Endothelial cell of umbilical vein (primary cell): Measurements from ENCODE around the gene CNFN. TPM values are rescaled to one million over a fixed set of nuclear protein-coding genes. Genes with fewer than 3 reads are reported as not detected.

Experiments used
- BruUV-seq: library from RNA; stranded (reverse); fragments of 400-500 nt; replicated peaks from 2 replicates; lab custom pipeline; 2021; lab: Mats Ljungman, UMichigan
- CTCF ChIA-PET: fragments of 300-600, 350-600 bp; sonication (Branson Sonifier 250); formaldehyde crosslinking; loops from one replicate; lab custom pipeline; 2021; ENCODE audit warnings: antibody characterized with exemption, inconsistent platforms; lab: Charles Lee
- POLR2A ChIA-PET: fragments of 300-600, 350-600 bp; sonication (Branson Sonifier 250); formaldehyde crosslinking; loops from one replicate; lab custom pipeline; 2021; ENCODE audit warnings: antibody characterized with exemption, inconsistent platforms; lab: Charles Lee
- DNase-seq: peaks from one replicate; pipeline ENCODE4 v3.0.0-alpha.2; 2011; ENCODE audit warnings: low read depth, low spot score
- FAIRE-seq: peaks from 2 replicates; lab custom pipeline; 2011; peaks lifted over from hg19 to GRCh38; lab: Jason Lieb, UNC
- H2AFZ ChIP-seq: 2 replicates; pipeline ENCODE4 v1.6.0; 2012; ENCODE audit warnings: low read depth, low read length, control low read depth, inconsistent platforms
- H3K27ac ChIP-seq: 2 replicates; pipeline ENCODE4 v1.5.1; 2011; ENCODE audit warnings: low read depth, mild to moderate bottlenecking, control low read depth, low read length, moderate library complexity; ENCODE audit not compliant: insufficient read depth
- H3K27me3 ChIP-seq, 2 experiments: 2 replicates each; pipeline versions ENCODE4 v1.6.0 to v1.6.1; 2011; ENCODE audit warnings: low read length in 2 of 2, mixed read lengths in 1 of 2; ENCODE audit not compliant: control insufficient read depth in 2 of 2, insufficient read depth in 2 of 2
- H3K36me3 ChIP-seq, 2 experiments: 2 replicates in 1 of 2; 3 replicates in 1 of 2; pipeline ENCODE4 v1.5.1; 2011; ENCODE audit warnings: low read length in 2 of 2, mild to moderate bottlenecking in 1 of 2, moderate library complexity in 1 of 2; ENCODE audit not compliant: control insufficient read depth in 2 of 2, insufficient read depth in 2 of 2; ENCODE audit errors: extremely low read depth in 1 of 2
- H3K4me1 ChIP-seq: 3 replicates; pipeline ENCODE4 v1.5.1; 2011; ENCODE audit warnings: mild to moderate bottlenecking, low read length; ENCODE audit not compliant: control insufficient read depth, insufficient read depth; ENCODE audit errors: extremely low read depth
- H3K4me2 ChIP-seq: 2 replicates; pipeline ENCODE4 v1.6.1; 2011; ENCODE audit warnings: low read length, control low read depth, mixed read lengths; ENCODE audit not compliant: insufficient read depth
- H3K4me3 ChIP-seq, 3 experiments: fragments of 200-600 bp in 1 of 3; sonication (generic), shearing (Covaris generic) in 1 of 3; replicated peaks in 1 of 3; 2 replicates each; pipeline ENCODE4 v1.5.1; 2011 to 2016; ENCODE audit warnings: control low read depth in 3 of 3, low read length in 3 of 3, mild to moderate bottlenecking in 2 of 3, inconsistent platforms in 1 of 3, low read depth in 1 of 3, moderate library complexity in 1 of 3; ENCODE audit not compliant: insufficient read depth in 1 of 3
- H3K79me2 ChIP-seq: 2 replicates; pipeline ENCODE4 v1.6.0; 2012; ENCODE audit warnings: low read length, inconsistent platforms; ENCODE audit not compliant: control insufficient read depth, insufficient read depth
- H3K9ac ChIP-seq: replicated peaks from 2 replicates; pipeline ENCODE3; 2011; ENCODE audit warnings: low read length, control low read depth; ENCODE audit not compliant: insufficient read depth; ENCODE audit errors: extremely low read depth
- H3K9me1 ChIP-seq: replicated peaks from 3 replicates; pipeline ENCODE4 v1.6.0; 2011; ENCODE audit warnings: mild to moderate bottlenecking, low read length; ENCODE audit not compliant: control insufficient read depth, insufficient read depth; ENCODE audit errors: extremely low read depth
- H3K9me3 ChIP-seq: replicated peaks from 2 replicates; pipeline ENCODE4 v1.5.1; 2012; ENCODE audit warnings: low read length, inconsistent platforms; ENCODE audit not compliant: control insufficient read depth, insufficient read depth
- H4K20me1 ChIP-seq: replicated peaks from 2 replicates; pipeline ENCODE3; 2011; ENCODE audit warnings: mild to moderate bottlenecking, low read length; ENCODE audit not compliant: control insufficient read depth, insufficient read depth; ENCODE audit errors: extremely low read depth
- EZH2 ChIP-seq: IDR thresholded peaks from 2 replicates; pipeline ENCODE4 v1.6.1; 2012; ENCODE audit warnings: borderline replicate concordance, low read depth, mild to moderate bottlenecking, moderate library complexity, low read length, inconsistent platforms; ENCODE audit not compliant: severe bottlenecking
- FOS ChIP-seq: IDR thresholded peaks from 2 replicates; pipeline ENCODE4 v1.6.1; 2011; ENCODE audit warnings: mild to moderate bottlenecking, low read length, moderate library complexity, borderline replicate concordance; ENCODE audit not compliant: insufficient read depth
- GATA2 ChIP-seq: IDR thresholded peaks from 2 replicates; pipeline ENCODE4 v1.7.0; 2011; ENCODE audit warnings: low read depth, mild to moderate bottlenecking, moderate library complexity, mixed read lengths, low read length; ENCODE audit not compliant: insufficient read length, insufficient read depth
- JUN ChIP-seq: IDR thresholded peaks from 2 replicates; pipeline ENCODE4 v1.6.1; 2011; ENCODE audit warnings: borderline replicate concordance, low read depth; ENCODE audit not compliant: insufficient read length, insufficient read depth
- MAX ChIP-seq: IDR thresholded peaks from 2 replicates; pipeline ENCODE4 v1.6.1; 2011; ENCODE audit not compliant: insufficient read depth, insufficient read length
- MYC ChIP-seq: IDR thresholded peaks from one replicate; pipeline ENCODE4 v1.6.1; 2011; ENCODE audit warnings: mild to moderate bottlenecking, low read depth, low read length
- POLR2A ChIP-seq: IDR thresholded peaks from 2 replicates; pipeline ENCODE4 v1.6.1; 2012; ENCODE audit warnings: low read depth, mild to moderate bottlenecking, control low read depth, low read length
- POLR2AphosphoS5 ChIP-seq: IDR thresholded peaks from 2 replicates; pipeline ENCODE4 v1.6.1; 2012; ENCODE audit warnings: low read depth, mild to moderate bottlenecking, control low read depth, low read length, moderate library complexity; ENCODE audit not compliant: insufficient read depth
- dilution Hi-C: fragments of 300-500 bp; cut with MboI; formaldehyde crosslinking; loops from one replicate; pipeline ENCODE4 v1.15.0; 2019; ENCODE audit warnings: low sequenced_read_pairs; ENCODE audit not compliant: extremely low pct_ligation_motif_present
- intact Hi-C: fragments of 100-400 bp; cut with micrococcal nuclease; formaldehyde crosslinking; loops from one replicate; pipeline ENCODE4 v1.10.0; 2022
- polyA plus RNA-seq, 4 experiments: library from polyadenylated mRNA; depleted of rRNA in 3 of 4; stranded (reverse) in 3 of 4; unstranded in 1 of 4; fragments of >200 nt; gene quantifications; 2 replicates each; pipeline versions ENCODE4 v1.2.1 to v1.2.3, GENCODE V29; 2011 to 2012; ENCODE audit warnings: missing spikeins in 1 of 4
- total RNA-seq: library from RNA; stranded (reverse); gene quantifications from 2 replicates; pipeline ENCODE4 v1.2.3, GENCODE V29; 2021
- TF ChIP-seq, protein P1 (sequence below), 2 donors: IDR thresholded peaks; 1 replicate in 1 of 2; 2 replicates in 1 of 2; pipeline ENCODE4 v1.5.1; 2011; ENCODE audit warnings: low read length in 2 of 2, mild to moderate bottlenecking in 2 of 2, moderate library complexity in 2 of 2, control low read depth in 1 of 2, inconsistent platforms in 1 of 2, low read depth in 1 of 2; ENCODE audit not compliant: insufficient read depth in 1 of 2; ENCODE audit errors: extremely low read depth in 1 of 2

The CNFN gene
- total and polyA plus RNA-seq, 2 donors (not counting 3 experiments of a cell fraction or from before 2014, with no cell fraction given): 0.23 to 0.73 TPM

GRCh38 chr19:42353341-42354015 lies 36.6 kb downstream of the CNFN start:
- H2AFZ ChIP-seq: no peak overlapping the region
- H4K20me1 ChIP-seq: no peaks in the 10 kb centered on the region
- no peak overlapping the region for H3K4me2 ChIP-seq
- no peak overlapping the region for H3K4me3 ChIP-seq
- no peaks in the 10 kb centered on the region for H3K9me1 ChIP-seq
- H3K4me1 ChIP-seq: no peaks in the 10 kb centered on the region
- TF ChIP-seq JUN: no peak
- no peak for TF ChIP-seq GATA2
- no peak for TF ChIP-seq POLR2AphosphoS5
- no peak for TF ChIP-seq FOS
- TF ChIP-seq, protein P1, sequence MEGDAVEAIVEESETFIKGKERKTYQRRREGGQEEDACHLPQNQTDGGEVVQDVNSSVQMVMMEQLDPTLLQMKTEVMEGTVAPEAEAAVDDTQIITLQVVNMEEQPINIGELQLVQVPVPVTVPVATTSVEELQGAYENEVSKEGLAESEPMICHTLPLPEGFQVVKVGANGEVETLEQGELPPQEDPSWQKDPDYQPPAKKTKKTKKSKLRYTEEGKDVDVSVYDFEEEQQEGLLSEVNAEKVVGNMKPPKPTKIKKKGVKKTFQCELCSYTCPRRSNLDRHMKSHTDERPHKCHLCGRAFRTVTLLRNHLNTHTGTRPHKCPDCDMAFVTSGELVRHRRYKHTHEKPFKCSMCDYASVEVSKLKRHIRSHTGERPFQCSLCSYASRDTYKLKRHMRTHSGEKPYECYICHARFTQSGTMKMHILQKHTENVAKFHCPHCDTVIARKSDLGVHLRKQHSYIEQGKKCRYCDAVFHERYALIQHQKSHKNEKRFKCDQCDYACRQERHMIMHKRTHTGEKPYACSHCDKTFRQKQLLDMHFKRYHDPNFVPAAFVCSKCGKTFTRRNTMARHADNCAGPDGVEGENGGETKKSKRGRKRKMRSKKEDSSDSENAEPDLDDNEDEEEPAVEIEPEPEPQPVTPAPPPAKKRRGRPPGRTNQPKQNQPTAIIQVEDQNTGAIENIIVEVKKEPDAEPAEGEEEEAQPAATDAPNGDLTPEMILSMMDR (IDR thresholded peaks at IDR 0.05; ENCODE audit: extremely low read depth in 1 of 2, insufficient read depth in 1 of 2, low read depth in 1 of 2, low read length in 2 of 2): no peak
- TF ChIP-seq MYC: no peak
- TF ChIP-seq EZH2: no peak
- TF ChIP-seq MAX: no peak
- TF ChIP-seq POLR2A: no peak
- dilution Hi-C loops: no loop called here
- H3K79me2 ChIP-seq: no peaks in the 10 kb centered on the region
- no peaks in the 10 kb centered on the region for H3K27me3 ChIP-seq
- BruUV-seq: no TSS peak
- ChIA-PET POLR2A (no interaction called here), CTCF (interaction anchor here (1.0 kb wide), 1 partner anchor 10 kb away, joined by 3 read pairs; no protein-coding TSS in a partner anchor)
- DNase-seq: no peak
- H3K9ac ChIP-seq: no peak overlapping the region
- FAIRE-seq: no peak
- no peak overlapping the region for H3K27ac ChIP-seq
- peaks cover 0 to 26% of the 10 kb centered on the region in 2 experiments for H3K36me3 ChIP-seq
- intact Hi-C loops: no loop called here
- H3K9me3 ChIP-seq: no peaks in the 10 kb centered on the region
